Stomach (tissue), 19 donors: Measurements from ENCODE around the gene CYTH2. TPM values are rescaled to one million over a fixed set of nuclear protein-coding genes. Genes with fewer than 3 reads are reported as not detected.

Source experiments
- DNase-seq, 2 donors: peaks; one replicate each; pipeline versions ENCODE4 v3.0.0 to v3.0.0-alpha.2; 2013 to 2019
- H3K27ac ChIP-seq, 5 donors: fragments of 200-600 bp in 4 of 5; sonication (generic) in 4 of 5; one replicate each; pipeline ENCODE4 v1.5.1; 2013 to 2019; ENCODE audit warnings: mild to moderate bottlenecking in 1 of 5, moderate library complexity in 1 of 5
- H3K27me3 ChIP-seq, 3 donors: fragments of 200-600 bp; sonication (generic); one replicate each; pipeline ENCODE4 v1.5.1; 2017 to 2019; ENCODE audit warnings: mixed run types in 1 of 3
- H3K36me3 ChIP-seq, 4 donors: fragments of 200-600 bp; sonication (generic); 1 replicate in 3 of 4; 2 replicates in 1 of 4; pipeline ENCODE4 v1.5.1; 2016 to 2019
- H3K4me1 ChIP-seq, 4 donors: fragments of 200-600 bp; sonication (generic); one replicate each; pipeline ENCODE4 v1.5.1; 2016 to 2019
- H3K4me3 ChIP-seq, 4 donors: fragments of 200-600 bp; sonication (generic) in 3 of 4; one replicate each; pipeline ENCODE4 v1.5.1; 2016 to 2019; ENCODE audit warnings: mild to moderate bottlenecking in 1 of 4
- H3K9me3 ChIP-seq, 4 donors: fragments of 200-600 bp; sonication (generic); one replicate each; pipeline ENCODE4 v1.5.1; 2016 to 2019
- CTCF ChIP-seq, 7 experiments: fragments of 450-650 bp in 4 of 7; fragments of 200-600 bp in 3 of 7; sonication (generic) in 3 of 7; IDR thresholded peaks; one replicate each; pipeline ENCODE4 v1.5.1; 2016 to 2019; ENCODE audit warnings: antibody characterized with exemption in 7 of 7, control low read depth in 2 of 7, mild to moderate bottlenecking in 1 of 7
- EP300 ChIP-seq: sonication (generic); formaldehyde crosslinking; IDR thresholded peaks from one replicate; pipeline ENCODE4 v1.6.1; 2017; ENCODE audit warnings: antibody characterized with exemption
- POLR2A ChIP-seq, 4 donors: fragments of 450-650 bp; IDR thresholded peaks; one replicate each; pipeline ENCODE4 v1.6.1; 2016; ENCODE audit warnings: antibody characterized with exemption in 4 of 4, control low read depth in 2 of 4, mild to moderate bottlenecking in 1 of 4, moderate library complexity in 1 of 4
- POLR2AphosphoS5 ChIP-seq, 3 donors: sonication (generic); formaldehyde crosslinking; IDR thresholded peaks; one replicate each; pipeline ENCODE4 v1.6.1; 2016; ENCODE audit warnings: antibody characterized with exemption in 3 of 3
- WGBS, 5 donors: extraction: QIAGEN DNeasy Blood & Tissue Kit in 3 of 5; methylation state at CpG; one replicate each; pipeline versions ENCODE4 v1.1.5 to v1.1.7; 2013 to 2018; 5-methylcytosine and 5-hydroxymethylcytosine counted together
- intact Hi-C: fragments of 100-400 bp; cut with DNase I; formaldehyde crosslinking; loops from one replicate; pipeline ENCODE4 v1.15.1; 2023; ENCODE audit warnings: low total_unique reads
- long read RNA-seq, 10 donors: transcript quantifications; one replicate each; lab custom pipeline, GENCODE V29; 2026
- polyA plus RNA-seq, 3 donors: library from polyadenylated mRNA; stranded (reverse); fragments of 200-250 nt; gene quantifications; one replicate each; pipeline ENCODE4 v1.2.3, GENCODE V29; 2013
- total RNA-seq, 5 donors: library from RNA; depleted of rRNA; stranded (reverse); fragments of >200 nt; gene quantifications; one replicate each; pipeline versions ENCODE4 v1.1.0 to v1.2.3, GENCODE V29; 2014 to 2016
- donor health status: healthy with polysubstance abuse.
- donor health status: Bipolar disorder and iron deficiency.
- donor health status: healthy.

CYTH2 gene
- 100 to 1,000 TPM in 2 of 5 donors, 10 to 100 TPM in 3; 39.3 to 229 (median 75.9) TPM for total RNA-seq
- polyA plus RNA-seq: 10 to 100 TPM; 46.3 to 63.7 (median 48.8) TPM
- long read RNA-seq, donor 1, full-length matches to known transcripts: 7 of 13 reads
- long read RNA-seq, donor 1, partial matches to known transcripts: 6 of 13 reads
- long read RNA-seq, donor 1, other reads (novel, unspliced or antisense): 0 of 13 reads
- long read RNA-seq, donor 2, full-length matches to known transcripts: 10 of 16 reads
- long read RNA-seq, donor 2, partial matches to known transcripts: 6 of 16 reads
- long read RNA-seq, donor 2, other reads (novel, unspliced or antisense): 0 of 16 reads
- long read RNA-seq, donor 3, full-length matches to known transcripts: 6 of 11 reads
- long read RNA-seq, donor 3, partial matches to known transcripts: 5 of 11 reads
- long read RNA-seq, donor 3, other reads (novel, unspliced or antisense): 0 of 11 reads
- long read RNA-seq, donor 4: 0 reads
- long read RNA-seq, donor 5, full-length matches to known transcripts: 9 of 20 reads
- long read RNA-seq, donor 5, partial matches to known transcripts: 11 of 20 reads
- long read RNA-seq, donor 5, other reads (novel, unspliced or antisense): 0 of 20 reads
- long read RNA-seq, donor 6, full-length matches to known transcripts: 14 of 27 reads
- long read RNA-seq, donor 6, partial matches to known transcripts: 13 of 27 reads
- long read RNA-seq, donor 6, other reads (novel, unspliced or antisense): 0 of 27 reads
- long read RNA-seq, donor 7, full-length matches to known transcripts: 11 of 17 reads
- long read RNA-seq, donor 7, partial matches to known transcripts: 6 of 17 reads
- long read RNA-seq, donor 7, other reads (novel, unspliced or antisense): 0 of 17 reads
- long read RNA-seq, donor 8, full-length matches to known transcripts: 11 of 11 reads
- long read RNA-seq, donor 8, partial matches to known transcripts: 0 of 11 reads
- long read RNA-seq, donor 8, other reads (novel, unspliced or antisense): 0 of 11 reads
- long read RNA-seq, donor 9, full-length matches to known transcripts: 3 of 15 reads
- long read RNA-seq, donor 9, partial matches to known transcripts: 12 of 15 reads
- long read RNA-seq, donor 9, other reads (novel, unspliced or antisense): 0 of 15 reads
- long read RNA-seq, donor 10, full-length matches to known transcripts: 4 of 4 reads
- long read RNA-seq, donor 10, partial matches to known transcripts: 0 of 4 reads
- long read RNA-seq, donor 10, other reads (novel, unspliced or antisense): 0 of 4 reads

GRCh38 chr19:48469289-48469881, at the start of gene CYTH2:
TSS of gene CYTH2 (plus strand) at chr19:48469369. CDS start at chr19:48469508, 139 bp downstream.
- WGBS, 5 donors: 0 to 1% (median 0%) methylated on average over 25 to 66 of the region's 66 CpGs; no CpG with 5 or more reads in 1 of the 5 donors
- Histone ChIP-seq H3K4me1 (peaks cover 7 to 43% (median 31%) of the 10 kb centered on the region in 4 donors), H3K4me3 (peak within 1 kb of the TSS; percentile 80 to 99 (median 97)), H3K9me3 (no peaks in the 10 kb centered on the region), H3K36me3 (peaks cover 40 to 42% (median 42%) of the 10 kb centered on the region in 4 donors), H3K27me3 (no peaks in the 10 kb centered on the region), H3K27ac (peak within 1 kb of the TSS; percentile 91 to 98 (median 97))
- TF ChIP-seq POLR2AphosphoS5 (IDR thresholded peaks at IDR 0.05) (peak; percentile 25 to 94 (median 73)), POLR2A (IDR thresholded peaks at IDR 0.05) (peak in 2 of 4 donors; percentile 45 to 69), EP300 (no peak), CTCF (IDR thresholded peaks at IDR 0.05) (peak in 1 of 7 experiments; percentile 16)
- DNase-seq: peak; percentile 86 to 94
- intact Hi-C loops: no loop called here

GRCh38 chr19:48421548-48421947, 47.6 kb upstream of the CYTH2 start:
- H3K36me3 ChIP-seq: no peaks in the 10 kb centered on the region
- intact Hi-C loops: no loop called here
- H3K9me3 ChIP-seq: no peaks in the 10 kb centered on the region
- TF ChIP-seq POLR2A (IDR thresholded peaks at IDR 0.05) (no peak), EP300 (no peak), CTCF (IDR thresholded peaks at IDR 0.05) (no peak), POLR2AphosphoS5 (IDR thresholded peaks at IDR 0.05) (no peak)
- no peak overlapping the region for H3K4me3 ChIP-seq
- H3K27me3 ChIP-seq: peaks cover 0 to 32% (median under 1%) of the 10 kb centered on the region in 3 donors
- peak in 1 of 2 donors; percentile 14 for DNase-seq
- H3K27ac ChIP-seq: no peak overlapping the region
- peaks cover 0 to 8% (median 0%) of the 10 kb centered on the region in 4 donors for H3K4me1 ChIP-seq
- WGBS, 5 donors: 65 to 77% (median 71%) methylated on average over 10 to 16 of the region's 16 CpGs

GRCh38 chr19:48424694-48425219, 44.4 kb upstream of the CYTH2 start:
- intact Hi-C loops: no loop called here
- Histone ChIP-seq H3K4me1 (peaks cover 0 to 8% (median 0%) of the 10 kb centered on the region in 4 donors), H3K4me3 (no peak overlapping the region), H3K27me3 (peaks cover 0 to 8% (median 0%) of the 10 kb centered on the region in 3 donors), H3K36me3 (no peaks in the 10 kb centered on the region), H3K9me3 (no peaks in the 10 kb centered on the region), H3K27ac (no peak overlapping the region)
- TF ChIP-seq POLR2AphosphoS5 (IDR thresholded peaks at IDR 0.05) (no peak), EP300 (no peak), CTCF (IDR thresholded peaks at IDR 0.05) (no peak)
- DNase-seq: peak in 1 of 2 donors; percentile 60
- WGBS, 5 donors: 21 to 25% (median 23%) methylated on average over 8 of the region's 8 CpGs
